ENCODE results near the gene TTC27. TPM values are rescaled to one million over a fixed set of nuclear protein-coding genes. Genes with fewer than 3 reads are reported as not detected.

The TTC27 gene
- total RNA-seq, 1 donor from 2014 or later, result 12.5 TPM

DNA sequence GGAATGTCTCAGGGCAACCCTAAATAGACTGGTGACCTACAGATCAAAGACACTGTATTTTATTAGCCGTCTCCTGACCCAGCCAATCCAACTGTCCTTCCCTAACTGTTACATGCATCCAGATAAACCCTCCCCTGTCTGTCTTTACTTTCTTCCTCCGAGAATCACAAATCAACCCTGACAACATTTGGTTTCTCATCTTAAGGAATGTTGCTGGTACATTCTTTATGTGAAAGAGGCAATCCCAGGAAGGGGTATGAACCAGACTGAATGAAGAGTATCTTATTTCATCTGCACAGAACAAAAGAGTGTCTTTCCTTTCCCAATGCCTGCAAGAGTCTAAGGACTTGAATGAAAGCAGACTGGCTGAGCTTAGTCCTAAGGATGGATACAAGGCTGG lies 205.0 kb downstream of the TTC27 start:
- Histone ChIP-seq H3K9me3 (no peaks in the 10 kb centered on the region), H3K27ac (no peak overlapping the region), H3K36me3 (no peaks in the 10 kb centered on the region), H3K27me3 (no peaks in the 10 kb centered on the region), H3K4me3 (no peak overlapping the region), H3K4me1 (no peaks in the 10 kb centered on the region)
- TF ChIP-seq POLR2A (IDR thresholded peaks at IDR 0.05) (no peak), CTCF (IDR thresholded peaks at IDR 0.05) (no peak), POLR2AphosphoS5 (IDR thresholded peaks at IDR 0.05; ENCODE audit: insufficient read depth in 1 of 2, low read depth in 1 of 2) (no peak)
- intact Hi-C loops (cut with DNase I), result no loop called here
- DNase-seq (ENCODE audit: extremely low spot score in 2 of 2), result no peak

- no peaks in the 10 kb centered on the region for H3K4me1 ChIP-seq
- TF ChIP-seq CTCF (IDR thresholded peaks at IDR 0.05), result no peak
- TF ChIP-seq POLR2A (IDR thresholded peaks at IDR 0.05), result no peak
- TF ChIP-seq POLR2AphosphoS5 (IDR thresholded peaks at IDR 0.05; ENCODE audit: insufficient read depth in 1 of 2, low read depth in 1 of 2), result no peak
- no peaks in the 10 kb centered on the region for H3K27me3 ChIP-seq
- H3K4me3 ChIP-seq, result no peak overlapping the region
- intact Hi-C loops (cut with DNase I), result no loop called here
- DNase-seq (ENCODE audit: extremely low spot score in 2 of 2), result no peak
- no peaks in the 10 kb centered on the region for H3K36me3 ChIP-seq
- H3K9me3 ChIP-seq, result no peaks in the 10 kb centered on the region
- no peak overlapping the region for H3K27ac ChIP-seq
Measured at GRCh38 chr2:32833709-32834108, 205.9 kb downstream of the TTC27 start.

GRCh38 chr2:32835148-32835547 lies 207.3 kb downstream of the TTC27 start:
- H3K36me3 ChIP-seq, result no peaks in the 10 kb centered on the region
- H3K4me3 ChIP-seq, result no peak overlapping the region
- H3K4me1 ChIP-seq, result no peaks in the 10 kb centered on the region
- no peak overlapping the region for H3K27ac ChIP-seq
- TF ChIP-seq POLR2AphosphoS5 (IDR thresholded peaks at IDR 0.05; ENCODE audit: insufficient read depth in 1 of 2, low read depth in 1 of 2), result no peak
- no peak for TF ChIP-seq POLR2A (IDR thresholded peaks at IDR 0.05)
- no peak for TF ChIP-seq CTCF (IDR thresholded peaks at IDR 0.05)
- H3K27me3 ChIP-seq, result no peaks in the 10 kb centered on the region
- no peak for DNase-seq (ENCODE audit: extremely low spot score in 2 of 2)
- intact Hi-C loops (cut with DNase I), result no loop called here
- no peaks in the 10 kb centered on the region for H3K9me3 ChIP-seq

GRCh38 chr2:32836933-32837332 lies 209.1 kb downstream of the TTC27 start:
- H3K4me1 ChIP-seq, result no peaks in the 10 kb centered on the region
- no peaks in the 10 kb centered on the region for H3K9me3 ChIP-seq
- no peaks in the 10 kb centered on the region for H3K36me3 ChIP-seq
- no peak overlapping the region for H3K27ac ChIP-seq
- TF ChIP-seq CTCF (IDR thresholded peaks at IDR 0.05), result no peak
- no peak for TF ChIP-seq POLR2A (IDR thresholded peaks at IDR 0.05)
- TF ChIP-seq POLR2AphosphoS5 (IDR thresholded peaks at IDR 0.05; ENCODE audit: insufficient read depth in 1 of 2, low read depth in 1 of 2), result no peak
- intact Hi-C loops (cut with DNase I), result no loop called here
- DNase-seq (ENCODE audit: extremely low spot score in 2 of 2), result no peak
- H3K27me3 ChIP-seq, result no peaks in the 10 kb centered on the region
- H3K4me3 ChIP-seq, result no peak overlapping the region

DNA sequence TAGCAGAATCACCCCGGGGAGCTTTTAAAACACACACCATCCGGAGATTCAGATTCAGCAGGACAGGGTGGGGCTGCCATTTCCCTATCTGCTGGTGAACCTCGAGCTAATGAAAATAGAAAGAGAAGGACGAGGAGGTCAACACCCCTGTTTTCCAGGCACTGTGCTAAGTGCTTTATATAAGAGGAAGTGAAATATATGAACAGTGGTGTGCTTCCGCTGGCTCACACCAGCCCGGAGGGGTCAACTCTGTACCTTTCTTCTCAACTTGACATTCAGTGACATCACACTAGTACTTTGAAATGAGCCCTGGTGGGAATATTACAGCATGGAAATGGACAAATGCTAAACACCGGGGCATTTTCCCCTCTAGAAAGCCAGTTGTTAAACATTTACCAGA lies 210.6 kb downstream of the TTC27 start:
- no peaks in the 10 kb centered on the region for H3K4me1 ChIP-seq
- intact Hi-C loops (cut with DNase I), result no loop called here
- no peak for TF ChIP-seq CTCF (IDR thresholded peaks at IDR 0.05)
- H3K9me3 ChIP-seq, result no peaks in the 10 kb centered on the region
- H3K27me3 ChIP-seq, result no peaks in the 10 kb centered on the region
- no peaks in the 10 kb centered on the region for H3K36me3 ChIP-seq
- DNase-seq (ENCODE audit: extremely low spot score in 2 of 2), result no peak
- no peak overlapping the region for H3K4me3 ChIP-seq
- H3K27ac ChIP-seq, result no peak overlapping the region
